Choroid plexus epithelial cell (primary cell): ENCODE data around the gene C9orf78.
A peak's percentile ranks its signal among the peaks of the same experiment; 100 is the strongest.

ENCODE experiments used
- DNase-seq: peaks from one replicate; pipeline ENCODE4 v3.0.0-alpha.2; 2010; ENCODE audit warnings: low read depth
- H3K4me3 ChIP-seq: 2 replicates; pipeline ENCODE4 v1.5.1; 2011; ENCODE audit warnings: low read depth, mild to moderate bottlenecking, control low read depth, low read length, moderate library complexity
- TF ChIP-seq, protein P1 (sequence below): conservative IDR thresholded peaks from 2 replicates; pipeline ENCODE4 v1.5.1; 2011; ENCODE audit warnings: low read depth, mild to moderate bottlenecking, control low read depth, inconsistent platforms, low read length, moderate library complexity

The C9orf78 gene

DNA sequence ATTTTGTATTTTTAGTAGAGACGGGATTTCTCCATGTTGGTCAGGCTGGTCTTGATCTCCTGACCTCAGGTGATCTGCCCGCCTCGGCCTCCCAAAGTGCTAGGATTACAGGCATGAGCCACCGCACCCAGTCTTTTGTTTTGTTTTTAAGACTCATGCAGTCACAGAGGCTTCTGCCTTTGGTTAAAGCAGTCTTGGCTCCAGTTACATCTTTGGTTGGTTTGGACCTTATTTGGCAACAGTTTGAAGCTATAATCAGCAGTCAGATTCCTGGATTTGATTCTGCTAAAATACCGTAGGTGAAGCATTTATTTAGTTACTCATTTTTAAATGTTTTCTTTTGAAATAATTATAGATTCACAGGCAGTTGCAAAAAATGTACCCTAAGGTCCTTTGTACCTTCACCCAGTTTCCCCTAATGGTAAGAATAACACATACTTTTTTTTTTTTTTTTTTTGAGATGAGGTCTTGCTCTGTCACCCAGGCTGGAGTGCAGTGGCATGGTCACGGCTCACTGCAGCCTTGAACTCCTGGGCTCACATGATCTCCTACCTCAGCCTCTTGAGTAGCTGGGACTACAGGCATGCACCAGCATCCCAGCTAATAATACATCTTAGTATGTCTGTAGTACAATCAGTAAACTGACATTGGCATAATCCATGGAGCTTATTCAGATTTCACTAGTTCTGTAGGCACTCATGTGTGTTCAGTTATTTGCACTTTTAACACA, 15.9 kb upstream of the C9orf78 start:
- peak; percentile 73 for DNase-seq
- TF ChIP-seq, protein P1, sequence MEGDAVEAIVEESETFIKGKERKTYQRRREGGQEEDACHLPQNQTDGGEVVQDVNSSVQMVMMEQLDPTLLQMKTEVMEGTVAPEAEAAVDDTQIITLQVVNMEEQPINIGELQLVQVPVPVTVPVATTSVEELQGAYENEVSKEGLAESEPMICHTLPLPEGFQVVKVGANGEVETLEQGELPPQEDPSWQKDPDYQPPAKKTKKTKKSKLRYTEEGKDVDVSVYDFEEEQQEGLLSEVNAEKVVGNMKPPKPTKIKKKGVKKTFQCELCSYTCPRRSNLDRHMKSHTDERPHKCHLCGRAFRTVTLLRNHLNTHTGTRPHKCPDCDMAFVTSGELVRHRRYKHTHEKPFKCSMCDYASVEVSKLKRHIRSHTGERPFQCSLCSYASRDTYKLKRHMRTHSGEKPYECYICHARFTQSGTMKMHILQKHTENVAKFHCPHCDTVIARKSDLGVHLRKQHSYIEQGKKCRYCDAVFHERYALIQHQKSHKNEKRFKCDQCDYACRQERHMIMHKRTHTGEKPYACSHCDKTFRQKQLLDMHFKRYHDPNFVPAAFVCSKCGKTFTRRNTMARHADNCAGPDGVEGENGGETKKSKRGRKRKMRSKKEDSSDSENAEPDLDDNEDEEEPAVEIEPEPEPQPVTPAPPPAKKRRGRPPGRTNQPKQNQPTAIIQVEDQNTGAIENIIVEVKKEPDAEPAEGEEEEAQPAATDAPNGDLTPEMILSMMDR = no peak
- no peak overlapping the region for H3K4me3 ChIP-seq

DNA sequence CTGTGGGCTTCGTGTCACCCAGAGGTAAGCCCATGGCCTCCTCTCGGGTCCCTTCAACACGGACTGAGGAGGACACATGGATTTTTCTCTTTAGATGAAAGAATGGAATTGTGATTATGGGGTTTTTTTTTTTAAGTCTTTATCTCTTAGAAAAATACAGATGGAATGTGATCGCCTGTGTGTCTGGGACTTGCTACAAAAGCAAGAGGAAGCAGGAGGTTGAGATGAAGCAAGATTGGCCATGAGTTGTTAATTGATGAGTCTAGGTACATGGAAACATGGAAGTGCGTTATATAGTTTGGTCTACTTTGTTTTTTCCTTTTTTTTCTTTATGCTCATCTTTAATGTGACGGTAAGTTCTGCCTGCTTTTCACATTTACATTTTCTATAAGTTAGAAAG, 14.8 kb upstream of the C9orf78 start:
- TF ChIP-seq, protein P1 = no peak
- peak; percentile 86 for DNase-seq
- no peak overlapping the region for H3K4me3 ChIP-seq

DNA sequence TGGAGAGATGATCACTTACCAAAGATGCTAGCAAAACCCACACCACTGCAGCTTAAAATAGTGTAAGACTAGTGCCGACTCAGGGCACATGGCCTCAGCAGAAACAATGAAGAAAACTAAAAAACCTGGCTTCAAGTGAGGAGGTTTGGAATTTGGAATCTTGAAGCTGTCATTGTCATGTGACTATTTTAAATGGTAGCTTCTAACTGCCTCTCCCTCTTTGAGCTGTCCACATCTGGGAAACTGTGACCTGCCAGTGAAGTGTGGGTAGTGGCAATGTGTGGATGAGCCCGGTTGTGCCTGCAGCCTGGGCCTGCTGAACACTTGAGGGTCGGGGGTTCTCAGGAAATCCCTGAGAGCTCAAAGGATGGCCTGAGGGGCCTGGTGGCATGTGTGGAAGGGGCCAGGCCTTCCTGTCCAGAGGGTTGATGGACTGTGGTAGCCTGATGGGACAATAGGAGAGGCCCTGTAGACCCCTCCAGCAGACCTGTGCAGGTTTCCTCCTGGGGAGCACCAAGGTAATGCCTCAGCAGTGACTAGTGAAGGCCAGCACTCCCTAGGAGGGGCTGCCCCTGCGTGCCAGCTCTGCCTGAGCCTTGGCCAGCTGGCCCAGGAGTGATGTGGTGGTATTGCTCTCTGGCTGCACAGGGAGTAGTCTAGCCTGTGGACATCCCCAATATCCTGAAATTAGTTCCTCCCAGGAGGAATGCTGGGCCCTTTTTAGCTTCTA, 13.8 kb upstream of the C9orf78 start:
- TF ChIP-seq, protein P1 = no peak
- no peak overlapping the region for H3K4me3 ChIP-seq

DNA sequence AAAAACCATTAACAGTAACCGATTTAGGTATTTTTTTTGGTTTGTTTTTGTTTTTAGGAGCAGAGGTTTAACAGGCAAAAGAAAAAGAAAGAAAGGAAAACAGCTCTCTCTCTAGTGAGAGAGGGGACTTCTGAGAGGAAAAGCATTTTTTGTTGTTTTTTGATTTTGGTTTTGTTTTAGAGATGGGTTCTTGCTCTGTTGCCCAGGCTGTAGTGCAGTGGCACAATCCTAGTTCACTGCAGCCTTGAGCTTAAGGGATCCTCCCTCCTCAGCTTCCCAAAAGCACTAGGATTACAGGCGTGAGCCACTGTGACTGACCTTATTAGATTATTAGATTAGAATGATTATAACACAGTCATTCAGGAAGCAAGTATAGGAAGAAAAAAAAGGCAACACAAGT, 10.3 kb upstream of the C9orf78 start:
- TF ChIP-seq, protein P1 = no peak
- no peak for DNase-seq
- no peak overlapping the region for H3K4me3 ChIP-seq

More for the DNA sequence above, 13.8 kb upstream of the C9orf78 start:
- DNase-seq = no peak

DNA sequence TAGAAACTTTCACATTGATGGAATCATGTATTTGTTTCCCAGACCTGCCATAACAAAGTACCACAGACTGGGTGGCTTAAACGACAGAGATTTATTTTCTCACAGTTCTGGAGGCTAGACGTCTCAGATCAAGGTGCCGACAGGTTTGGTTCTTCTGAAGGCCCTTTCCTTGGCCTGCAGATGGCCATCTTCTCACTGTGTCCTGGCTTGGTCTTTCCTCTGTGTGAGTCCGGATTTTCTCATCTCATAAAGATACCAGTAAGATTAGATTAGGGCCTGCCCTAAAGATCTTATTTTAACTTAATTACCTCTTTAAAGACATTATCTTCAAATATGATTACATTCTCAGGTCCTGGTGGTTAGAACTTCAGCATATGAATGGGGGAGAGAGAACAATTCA, 6.0 kb upstream of the C9orf78 start:
- no peak for DNase-seq
- no peak overlapping the region for H3K4me3 ChIP-seq
- TF ChIP-seq, protein P1 = no peak

DNA sequence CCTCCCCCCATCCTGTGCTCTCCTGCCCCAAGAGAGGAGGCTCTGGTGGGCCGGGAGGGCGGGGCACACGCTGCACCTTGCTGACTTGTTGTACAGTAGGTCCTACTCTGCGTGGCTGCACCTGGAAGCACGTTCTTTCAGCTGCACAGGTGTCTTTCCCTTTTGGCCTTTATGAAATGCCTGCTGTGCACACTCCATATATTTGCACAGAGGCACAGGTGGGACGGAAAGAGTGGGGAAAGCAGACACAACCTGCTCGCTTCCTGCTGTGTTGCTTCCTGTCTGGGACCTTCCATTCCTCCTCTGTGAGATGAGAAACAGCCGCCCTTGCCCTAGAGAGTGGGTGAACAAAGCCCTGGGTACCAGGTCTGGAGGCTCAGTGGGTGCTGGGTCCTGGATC, 5.0 kb upstream of the C9orf78 start:
- TF ChIP-seq, protein P1 = no peak
- H3K4me3 ChIP-seq = no peak overlapping the region
- DNase-seq = no peak
